Choroid plexus epithelial cell (primary cell): Measurements from ENCODE around the gene AHR.

Experiments
- DNase-seq: peaks from one replicate; pipeline ENCODE4 v3.0.0-alpha.2; 2010; ENCODE audit warnings: low read depth
- H3K4me3 ChIP-seq: 2 replicates; pipeline ENCODE4 v1.5.1; 2011; ENCODE audit warnings: low read depth, mild to moderate bottlenecking, control low read depth, low read length, moderate library complexity
- TF ChIP-seq, protein P1 (sequence below): conservative IDR thresholded peaks from 2 replicates; pipeline ENCODE4 v1.5.1; 2011; ENCODE audit warnings: low read depth, mild to moderate bottlenecking, control low read depth, inconsistent platforms, low read length, moderate library complexity

AHR gene

GRCh38 chr7:17367502-17367901, 69.0 kb downstream of the AHR start:
- TF ChIP-seq, protein P1, sequence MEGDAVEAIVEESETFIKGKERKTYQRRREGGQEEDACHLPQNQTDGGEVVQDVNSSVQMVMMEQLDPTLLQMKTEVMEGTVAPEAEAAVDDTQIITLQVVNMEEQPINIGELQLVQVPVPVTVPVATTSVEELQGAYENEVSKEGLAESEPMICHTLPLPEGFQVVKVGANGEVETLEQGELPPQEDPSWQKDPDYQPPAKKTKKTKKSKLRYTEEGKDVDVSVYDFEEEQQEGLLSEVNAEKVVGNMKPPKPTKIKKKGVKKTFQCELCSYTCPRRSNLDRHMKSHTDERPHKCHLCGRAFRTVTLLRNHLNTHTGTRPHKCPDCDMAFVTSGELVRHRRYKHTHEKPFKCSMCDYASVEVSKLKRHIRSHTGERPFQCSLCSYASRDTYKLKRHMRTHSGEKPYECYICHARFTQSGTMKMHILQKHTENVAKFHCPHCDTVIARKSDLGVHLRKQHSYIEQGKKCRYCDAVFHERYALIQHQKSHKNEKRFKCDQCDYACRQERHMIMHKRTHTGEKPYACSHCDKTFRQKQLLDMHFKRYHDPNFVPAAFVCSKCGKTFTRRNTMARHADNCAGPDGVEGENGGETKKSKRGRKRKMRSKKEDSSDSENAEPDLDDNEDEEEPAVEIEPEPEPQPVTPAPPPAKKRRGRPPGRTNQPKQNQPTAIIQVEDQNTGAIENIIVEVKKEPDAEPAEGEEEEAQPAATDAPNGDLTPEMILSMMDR = no peak
- H3K4me3 ChIP-seq = no peak overlapping the region
- DNase-seq = peak; percentile 52

DNA sequence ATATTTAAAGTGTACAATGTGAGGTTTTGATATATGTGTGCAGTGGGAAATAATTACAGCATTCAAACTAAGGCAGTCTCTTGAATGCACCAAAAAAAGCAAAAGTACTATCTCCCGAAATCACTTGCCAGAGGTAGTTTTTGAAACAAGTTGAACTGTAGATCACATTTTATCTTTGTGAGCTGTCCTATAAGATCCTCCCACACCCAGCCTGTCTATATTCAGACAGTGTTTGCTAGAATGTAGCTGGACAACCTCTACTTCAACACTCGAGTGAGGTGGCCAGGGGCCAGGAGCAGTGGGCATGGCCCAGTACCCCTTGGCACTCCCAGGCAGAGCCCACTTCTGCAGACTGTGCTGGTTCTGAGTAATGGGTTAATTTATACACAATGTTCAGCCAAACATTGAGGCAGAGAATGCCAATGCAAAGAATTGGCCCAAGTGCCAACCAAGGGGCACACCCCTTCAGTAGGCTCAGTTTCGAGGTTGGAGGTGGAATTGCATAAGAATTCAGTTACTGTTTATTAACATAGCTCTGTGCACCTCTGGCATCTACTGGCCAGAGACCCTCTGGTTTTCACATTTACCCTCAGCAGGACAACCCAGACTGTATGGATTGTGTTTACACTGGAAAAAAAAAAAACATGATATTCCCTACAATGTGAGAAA, 70.5 kb downstream of the AHR start:
- H3K4me3 ChIP-seq = no peak overlapping the region
- TF ChIP-seq, protein P1 = no peak
- peak; percentile 31 for DNase-seq

DNA sequence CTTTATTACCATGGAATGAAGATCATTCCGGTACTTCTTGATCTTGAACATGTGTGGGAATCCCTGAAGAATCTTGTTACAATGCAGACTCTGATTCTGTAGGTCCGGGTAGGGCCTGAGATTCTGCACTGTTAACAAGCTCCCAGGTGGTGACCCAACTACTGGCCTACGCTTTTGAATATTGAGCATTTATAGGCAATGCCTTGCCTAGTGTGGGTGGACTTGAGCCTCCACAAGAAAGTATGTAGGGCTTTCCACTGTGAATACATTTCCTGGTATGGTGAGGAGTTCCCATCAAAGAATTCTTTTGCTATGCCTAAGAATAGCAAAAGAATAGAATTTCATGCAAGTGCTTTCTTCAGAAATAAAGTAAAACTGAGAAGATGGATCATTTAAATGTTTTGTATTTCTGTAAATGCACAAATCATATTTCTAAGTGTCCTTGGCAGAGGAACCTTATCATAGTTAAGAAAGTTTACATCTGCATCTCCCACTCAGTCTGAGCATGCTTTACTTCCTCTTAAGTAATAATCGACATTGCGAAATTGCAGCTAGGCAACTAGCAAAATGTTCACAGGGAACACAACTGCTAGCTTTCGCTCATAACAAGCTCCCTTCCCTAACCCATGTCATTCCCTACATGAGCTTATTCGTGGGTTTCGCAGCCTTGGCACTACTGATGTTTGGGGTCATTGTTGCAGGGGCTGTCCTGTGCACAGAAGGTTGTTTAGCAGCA, 71.4 kb downstream of the AHR start:
- DNase-seq = peak; percentile 99
- H3K4me3 ChIP-seq = no peak overlapping the region
- TF ChIP-seq, protein P1 = no peak

DNA sequence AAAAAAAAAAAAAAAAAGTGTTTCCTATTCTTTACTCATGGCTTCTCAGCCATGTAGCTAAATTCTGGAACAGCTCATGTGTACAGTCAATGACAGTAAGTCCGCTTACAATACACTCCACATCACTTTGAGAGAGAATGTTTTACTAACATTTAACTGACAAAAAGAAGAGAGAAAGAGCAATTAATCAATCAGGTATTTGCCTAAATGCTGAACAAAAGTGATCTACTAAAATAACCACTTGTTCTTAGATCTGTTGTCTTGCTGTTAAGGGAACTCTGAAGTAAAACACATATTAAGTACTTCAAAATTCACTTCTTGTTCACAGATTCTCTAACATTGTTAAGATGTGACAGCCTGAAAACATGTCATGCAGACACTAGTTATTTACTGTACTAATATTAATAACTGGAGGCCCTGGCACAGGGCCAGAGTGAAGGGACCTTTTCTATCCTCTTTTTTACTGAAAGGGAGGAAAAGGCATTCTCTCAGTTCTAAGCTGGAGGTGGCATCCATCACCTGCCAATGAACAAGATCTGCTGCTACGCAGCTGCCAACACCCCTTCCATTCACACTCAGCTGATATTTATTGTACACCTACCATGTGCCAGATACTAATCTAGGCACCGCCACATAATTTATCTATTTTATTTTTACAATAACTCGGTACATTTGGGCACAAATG, 72.6 kb downstream of the AHR start:
- TF ChIP-seq, protein P1 = no peak
- no peak for DNase-seq
- H3K4me3 ChIP-seq = no peak overlapping the region

- peak; percentile 97 for DNase-seq
- no peak overlapping the region for H3K4me3 ChIP-seq
- TF ChIP-seq, protein P1 = no peak
Observed at GRCh38 chr7:17371671-17372524, 73.4 kb downstream of the AHR start.

DNA sequence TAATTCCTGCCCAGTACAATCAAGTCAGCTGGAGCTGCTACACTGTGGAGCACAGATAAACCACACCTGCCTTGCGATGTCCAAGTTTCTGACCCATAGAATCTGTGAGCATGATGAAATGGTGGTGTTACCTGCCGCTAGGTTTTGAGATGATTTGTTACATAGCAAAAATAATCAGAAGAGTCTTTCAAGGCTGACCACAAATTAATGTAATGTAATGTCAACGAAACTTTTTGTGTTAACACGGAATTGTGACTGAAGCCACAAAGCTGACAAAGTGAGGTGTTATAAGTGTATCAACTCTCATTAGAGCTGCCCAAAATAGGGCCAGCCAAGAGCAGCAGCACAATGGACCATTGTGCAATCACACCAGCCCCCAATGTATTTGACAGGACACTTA, 75.7 kb downstream of the AHR start:
- no peak overlapping the region for H3K4me3 ChIP-seq
- DNase-seq = no peak
- TF ChIP-seq, protein P1 = no peak
